ENCODE data around the gene ZNF516. TPM values are rescaled to one million over a fixed set of nuclear protein-coding genes. Genes with fewer than 3 reads are reported as not detected.

ZNF516 gene
- total RNA-seq, 1 experiment from 2014 or later, result 22.6 TPM

GRCh38 chr18:76349067-76349715 is 145.9 kb downstream of the ZNF516 start:
- Histone ChIP-seq H3K23ac (ENCODE audit: insufficient read length, low read depth, low read length) (no peak overlapping the region), H3K23me2 (ENCODE audit: insufficient read length, low read depth, low read length, poor library complexity, severe bottlenecking) (no peaks in the 10 kb centered on the region), H2BK5ac (ENCODE audit: insufficient read length, low read length) (no peak overlapping the region), H4K20me1 (ENCODE audit: control insufficient read depth, insufficient read depth, insufficient read length) (no peaks in the 10 kb centered on the region), H3K14ac (ENCODE audit: insufficient read depth, low read length) (0 out of 2 replicates have a peak overlapping the region, but pooled peaks have one; percentile 13), H3K4me2 (ENCODE audit: insufficient read depth, insufficient read length, low read length) (no peak overlapping the region), H2AK5ac (ENCODE audit: insufficient read length, low read length) (no peak overlapping the region), H2BK20ac (ENCODE audit: low read depth, low read length, poor library complexity, severe bottlenecking) (no peak overlapping the region), H3K4me1 (ENCODE audit: insufficient read depth, low read length) (no peaks in the 10 kb centered on the region; the same call in 1 of the 2 replicates), H3K9me3 (ENCODE audit: control insufficient read depth, low read depth, low read length) (no peaks in the 10 kb centered on the region), H4K8ac (replicated peaks; ENCODE audit: insufficient read length, low read depth, low read length) (no peak overlapping the region), H2BK15ac (ENCODE audit: low read depth, low read length) (no peak overlapping the region), H3T11ph (ENCODE audit: low read length) (no peak overlapping the region), H3K27ac (ENCODE audit: insufficient read length, low read depth, low read length) (no peak overlapping the region), H4K5ac (ENCODE audit: insufficient read length, low read depth, low read length) (no peak overlapping the region), H2BK120ac (ENCODE audit: low read depth, low read length, poor library complexity, severe bottlenecking) (no peak overlapping the region), H4K91ac (ENCODE audit: insufficient read length, low read depth, low read length) (no peak overlapping the region), H2AFZ (ENCODE audit: low read length) (no peak overlapping the region), H3K79me2 (ENCODE audit: insufficient read depth, low read length) (no peaks in the 10 kb centered on the region), H3K4ac (ENCODE audit: low read depth, low read length) (no peak overlapping the region), H3K56ac (ENCODE audit: insufficient read length, low read depth, low read length) (no peak overlapping the region), H3K79me1 (ENCODE audit: insufficient read depth, low read depth, low read length, poor library complexity, severe bottlenecking) (no peaks in the 10 kb centered on the region), H2BK12ac (ENCODE audit: insufficient read length, low read depth, low read length) (no peak overlapping the region), H3K18ac (ENCODE audit: insufficient read length, low read depth, low read length) (no peak overlapping the region), H3K9ac (ENCODE audit: extremely low read depth, insufficient read length, low read length) (no peak overlapping the region), H3K27me3 (ENCODE audit: insufficient read depth, low read length) (no peaks in the 10 kb centered on the region)
- Mint-ChIP-seq H3K27me3 (ENCODE audit: low read depth) (peaks cover 5% of the 10 kb centered on the region), H3K9me3 (peaks cover 3 to 5% of the 10 kb centered on the region in 2 experiments; a peak in 3 of 5 replicates), H3K4me3 (peak overlapping the region in 1 of 2 experiments; percentile 38; a peak in 1 of 5 replicates), H3K36me3 (ENCODE audit: insufficient read depth in 1 of 3, low read depth in 3 of 3) (peaks cover 4 to 6% (median 5%) of the 10 kb centered on the region in 3 experiments; a peak in 6 of 7 replicates), H3K4me1 (peaks cover 9 to 13% of the 10 kb centered on the region in 2 experiments), H3K27ac (peak overlapping the region in 1 of 3 experiments; percentile 31; a peak in 3 of 7 replicates)
- WGBS (ENCODE audit: extremely low coverage, insufficient read length, low lambda C conversion rate), result no CpG with 5 or more reads among the region's 29 CpGs
- peak; percentile 79 for DNase-seq
- peak; percentile 93 for TF ChIP-seq CTCF (conservative IDR thresholded peaks at IDR 0.05)

Data from H9 (cell line).